Measurements from ENCODE around the gene SMIM20.
"Not testable (repeated sequence)": the region's sequence is repeated elsewhere in the genome, so short reads cannot be mapped to it uniquely, and the experiment has no call there.

Gene SMIM20

DNA sequence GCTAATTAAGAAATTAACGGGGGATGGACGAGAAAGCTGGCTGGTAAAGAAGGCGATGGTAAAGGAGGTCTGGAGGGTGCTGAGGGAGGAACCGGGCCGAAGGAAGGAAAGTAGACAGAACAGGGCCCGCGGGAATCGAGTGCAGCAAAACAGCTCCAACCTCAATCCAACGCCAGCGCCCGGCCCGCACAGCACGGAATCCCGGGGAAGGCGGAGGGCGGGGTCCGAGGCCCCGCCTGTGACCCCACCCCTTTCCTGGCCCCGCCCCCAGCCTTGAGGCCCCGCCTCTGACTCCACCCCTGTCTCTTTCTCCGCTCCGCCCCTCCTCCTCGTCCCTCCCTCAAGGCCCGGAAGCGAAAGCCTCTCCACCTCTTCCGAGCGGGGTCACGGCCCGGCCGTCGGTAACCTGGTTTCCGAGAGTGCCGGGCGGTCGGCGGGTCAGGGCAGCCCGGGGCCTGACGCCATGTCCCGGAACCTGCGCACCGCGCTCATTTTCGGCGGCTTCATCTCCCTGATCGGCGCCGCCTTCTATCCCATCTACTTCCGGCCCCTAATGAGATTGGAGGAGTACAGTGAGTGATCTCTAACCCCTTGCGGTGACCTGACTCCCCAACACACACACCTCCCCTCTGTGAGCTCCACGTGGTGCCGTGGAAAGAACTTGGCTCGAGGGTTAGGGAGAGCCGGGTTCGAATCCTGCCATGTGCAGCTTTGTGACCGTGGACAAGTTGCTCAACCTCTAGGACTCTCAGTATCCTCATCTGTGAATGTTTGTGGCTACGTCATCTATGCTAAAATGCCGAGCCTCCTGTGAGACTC is at the start of gene SMIM20:
TSS of gene SMIM20 (plus strand) at position 370 of the 819 bp plus-strand sequence. CDS start at position 464, 94 bp downstream.
- H3K27ac ChIP-seq (ENCODE audit: low read depth in 2 of 2, low read length in 2 of 2), result peak within 1 kb of the TSS; percentile 96
- no peaks in the 10 kb centered on the region for H3K27me3 ChIP-seq (ENCODE audit: control insufficient read depth in 2 of 2, insufficient read depth in 2 of 2, low read length in 2 of 2)
- H3K9me3 ChIP-seq (ENCODE audit: control insufficient read depth in 2 of 2, low read length in 2 of 2), result no peaks in the 10 kb centered on the region
- H3K4me3 ChIP-seq (ENCODE audit: low read length in 2 of 2), result peak within 1 kb of the TSS; percentile 94 to 97
- peaks cover 14 to 15% of the 10 kb centered on the region in 2 donors for H3K4me1 ChIP-seq (ENCODE audit: control insufficient read depth in 2 of 2, insufficient read depth in 2 of 2, low read length in 2 of 2)
- H3K9ac ChIP-seq (ENCODE audit: low read depth in 1 of 2, low read length in 2 of 2), result peak within 1 kb of the TSS; percentile 85 to 95
- no peaks in the 10 kb centered on the region for H3K36me3 ChIP-seq (ENCODE audit: control insufficient read depth in 2 of 2, insufficient read depth in 2 of 2, low read length in 2 of 2)

DNA sequence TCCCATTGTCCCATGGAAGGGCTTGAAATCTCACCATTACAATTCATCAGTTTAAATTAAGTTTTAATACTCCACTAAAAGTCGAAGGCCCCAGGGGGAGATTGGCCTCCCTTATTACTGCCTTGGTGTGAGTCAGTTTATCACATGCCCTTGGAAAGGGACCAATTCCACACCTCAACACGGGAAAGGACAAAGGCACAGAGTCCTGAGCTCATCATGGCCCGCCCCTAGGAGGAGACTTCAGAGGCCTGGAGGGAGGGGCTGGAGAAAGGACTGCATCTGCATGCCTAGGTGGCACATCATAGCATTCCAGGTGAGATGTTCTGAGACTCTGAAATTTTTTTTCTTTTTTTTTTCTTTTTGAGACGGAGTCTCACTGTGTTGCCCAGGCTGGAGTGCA is 48.4 kb upstream of the SMIM20 start:
- H3K27ac ChIP-seq (ENCODE audit: low read depth in 2 of 2, low read length in 2 of 2), result peak overlapping the region; percentile 91 to 94
- H3K27me3 ChIP-seq (ENCODE audit: control insufficient read depth in 2 of 2, insufficient read depth in 2 of 2, low read length in 2 of 2), result no peaks in the 10 kb centered on the region
- no peaks in the 10 kb centered on the region for H3K9me3 ChIP-seq (ENCODE audit: control insufficient read depth in 2 of 2, low read length in 2 of 2)
- no peaks in the 10 kb centered on the region for H3K36me3 ChIP-seq (ENCODE audit: control insufficient read depth in 2 of 2, insufficient read depth in 2 of 2, low read length in 2 of 2)
- peaks cover 17 to 28% of the 10 kb centered on the region in 2 donors for H3K4me1 ChIP-seq (ENCODE audit: control insufficient read depth in 2 of 2, insufficient read depth in 2 of 2, low read length in 2 of 2)
- H3K4me3 ChIP-seq (ENCODE audit: low read length in 2 of 2), result no peak overlapping the region
- H3K9ac ChIP-seq (ENCODE audit: low read depth in 1 of 2, low read length in 2 of 2), result peak overlapping the region in 1 of 2 donors; percentile 14

DNA sequence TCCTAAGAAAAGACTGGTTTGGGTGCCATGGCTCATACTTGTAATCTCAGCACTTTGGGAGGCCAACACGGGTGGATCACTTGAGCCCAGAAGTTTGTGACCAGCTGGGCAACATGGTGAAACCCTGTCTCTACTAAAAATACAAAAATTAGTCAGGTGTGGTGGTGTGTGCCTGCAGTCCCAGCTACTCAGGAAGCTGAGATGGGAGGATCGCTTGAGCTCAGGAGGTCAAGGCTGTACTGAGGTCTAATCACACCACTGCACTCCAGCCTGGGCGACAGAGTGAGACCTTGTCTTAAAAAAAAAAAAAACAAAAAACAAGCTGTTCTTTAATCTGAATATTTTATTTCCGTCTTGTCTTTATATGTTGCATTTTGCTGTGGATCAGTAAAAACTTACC is 47.6 kb upstream of the SMIM20 start:
- H3K4me3 ChIP-seq (ENCODE audit: low read length in 2 of 2); H3K36me3 ChIP-seq (ENCODE audit: control insufficient read depth in 2 of 2, insufficient read depth in 2 of 2, low read length in 2 of 2); H3K9ac ChIP-seq (ENCODE audit: low read depth in 1 of 2, low read length in 2 of 2); H3K27ac ChIP-seq (ENCODE audit: low read depth in 2 of 2, low read length in 2 of 2); H3K27me3 ChIP-seq (ENCODE audit: control insufficient read depth in 2 of 2, insufficient read depth in 2 of 2, low read length in 2 of 2); H3K9me3 ChIP-seq (ENCODE audit: control insufficient read depth in 2 of 2, low read length in 2 of 2): not testable (repeated sequence)
- H3K4me1 ChIP-seq (ENCODE audit: control insufficient read depth in 2 of 2, insufficient read depth in 2 of 2, low read length in 2 of 2), result peaks cover 13 to 21% of the 10 kb centered on the region in 2 donors

DNA sequence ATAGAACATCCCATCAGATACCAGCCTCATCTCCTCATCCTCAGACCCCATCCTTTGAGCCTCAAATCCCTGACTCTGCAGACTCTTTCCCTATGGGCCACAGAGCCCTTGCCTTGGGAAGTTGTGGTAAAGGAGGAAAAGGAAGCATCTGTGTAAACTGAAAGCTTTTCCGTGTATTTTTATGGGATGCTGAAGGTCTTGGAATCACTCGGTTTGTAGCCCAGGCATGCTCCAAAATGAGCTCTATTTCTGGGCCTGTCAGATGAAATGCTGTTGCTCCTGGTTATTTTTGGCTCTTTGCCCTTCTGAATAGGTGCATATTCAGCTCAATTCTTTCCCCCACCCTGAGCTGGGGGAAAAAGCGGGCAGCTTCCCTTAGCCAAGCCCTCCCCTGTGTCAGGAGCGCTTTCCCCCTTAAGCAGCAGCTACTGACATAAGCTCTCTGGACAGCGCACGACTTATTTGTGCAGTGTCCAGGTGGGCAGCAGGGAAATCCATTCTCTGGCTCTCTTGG is 46.2 kb upstream of the SMIM20 start:
- no peaks in the 10 kb centered on the region for H3K27me3 ChIP-seq (ENCODE audit: control insufficient read depth in 2 of 2, insufficient read depth in 2 of 2, low read length in 2 of 2)
- no peak overlapping the region for H3K4me3 ChIP-seq (ENCODE audit: low read length in 2 of 2)
- no peaks in the 10 kb centered on the region for H3K36me3 ChIP-seq (ENCODE audit: control insufficient read depth in 2 of 2, insufficient read depth in 2 of 2, low read length in 2 of 2)
- H3K9ac ChIP-seq (ENCODE audit: low read depth in 1 of 2, low read length in 2 of 2), result no peak overlapping the region
- no peaks in the 10 kb centered on the region for H3K9me3 ChIP-seq (ENCODE audit: control insufficient read depth in 2 of 2, low read length in 2 of 2)
- H3K27ac ChIP-seq (ENCODE audit: low read depth in 2 of 2, low read length in 2 of 2), result no peak overlapping the region
- H3K4me1 ChIP-seq (ENCODE audit: control insufficient read depth in 2 of 2, insufficient read depth in 2 of 2, low read length in 2 of 2), result peaks cover 13 to 20% of the 10 kb centered on the region in 2 donors

DNA sequence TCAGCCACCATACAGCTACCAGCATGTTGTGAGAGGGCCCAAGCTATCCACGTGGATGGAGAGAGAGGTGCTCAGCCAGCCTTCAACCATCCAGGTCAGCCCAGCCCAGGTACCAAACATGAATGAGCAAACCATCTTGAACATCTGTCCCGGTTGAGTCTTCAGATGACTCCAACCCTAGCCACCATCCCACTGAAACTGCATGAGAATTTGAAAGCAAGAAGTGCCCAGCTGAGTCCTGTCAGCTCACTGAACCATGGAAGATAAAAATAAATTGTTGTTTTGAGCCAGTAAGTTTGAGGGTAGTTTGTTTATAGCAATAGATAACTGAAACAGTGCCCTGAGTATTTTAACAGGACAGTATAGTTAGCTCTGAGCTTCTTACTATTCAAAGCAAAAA is 43.9 kb upstream of the SMIM20 start:
- H3K9ac ChIP-seq (ENCODE audit: low read depth in 1 of 2, low read length in 2 of 2), result no peak overlapping the region
- no peaks in the 10 kb centered on the region for H3K36me3 ChIP-seq (ENCODE audit: control insufficient read depth in 2 of 2, insufficient read depth in 2 of 2, low read length in 2 of 2)
- no peak overlapping the region for H3K4me3 ChIP-seq (ENCODE audit: low read length in 2 of 2)
- H3K9me3 ChIP-seq (ENCODE audit: control insufficient read depth in 2 of 2, low read length in 2 of 2), result no peaks in the 10 kb centered on the region
- H3K27me3 ChIP-seq (ENCODE audit: control insufficient read depth in 2 of 2, insufficient read depth in 2 of 2, low read length in 2 of 2), result no peaks in the 10 kb centered on the region
- no peak overlapping the region for H3K27ac ChIP-seq (ENCODE audit: low read depth in 2 of 2, low read length in 2 of 2)
- H3K4me1 ChIP-seq (ENCODE audit: control insufficient read depth in 2 of 2, insufficient read depth in 2 of 2, low read length in 2 of 2), result peaks cover 2 to 4% of the 10 kb centered on the region in 2 donors

DNA sequence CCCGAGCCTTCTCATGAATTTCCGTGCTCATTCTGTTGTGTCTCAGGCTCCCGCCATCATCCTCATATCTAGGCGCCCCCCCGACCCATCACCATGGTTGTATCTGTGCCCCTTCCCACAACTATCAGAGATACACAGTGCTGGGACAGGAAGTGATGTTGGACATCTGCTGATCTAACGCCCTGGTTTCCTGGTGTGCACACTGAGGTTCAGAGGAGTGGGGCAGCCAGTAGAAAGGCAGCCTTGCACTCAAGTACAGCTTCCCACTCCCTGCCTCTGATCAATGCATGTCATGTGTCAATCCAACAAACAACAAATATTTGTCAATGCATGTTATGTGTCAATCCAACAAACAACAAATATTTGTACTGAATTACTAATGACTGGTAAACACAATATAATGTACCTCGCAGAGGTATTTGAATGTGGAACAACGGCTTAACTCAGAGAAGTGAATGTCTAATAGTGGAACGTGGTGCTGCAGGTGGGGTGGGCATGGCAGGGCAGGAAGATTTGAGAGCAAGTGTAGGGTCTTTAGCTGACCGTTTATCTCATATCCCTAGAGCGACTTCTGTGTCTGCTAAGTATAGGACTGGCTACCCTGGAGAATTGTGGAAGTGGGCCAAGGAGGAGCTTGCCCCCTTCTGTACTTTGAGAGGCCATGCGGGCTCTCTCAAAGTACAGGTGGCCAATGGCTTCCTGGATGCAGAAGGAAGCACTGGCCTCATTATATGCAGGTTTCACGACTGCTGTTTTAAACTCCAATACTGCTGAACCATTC is 41.0 kb upstream of the SMIM20 start:
- Histone ChIP-seq H3K4me1 (ENCODE audit: control insufficient read depth in 2 of 2, insufficient read depth in 2 of 2, low read length in 2 of 2) (no peaks in the 10 kb centered on the region), H3K4me3 (ENCODE audit: low read length in 2 of 2) (no peak overlapping the region), H3K9me3 (ENCODE audit: control insufficient read depth in 2 of 2, low read length in 2 of 2) (no peaks in the 10 kb centered on the region), H3K27ac (ENCODE audit: low read depth in 2 of 2, low read length in 2 of 2) (peak overlapping the region in 1 of 2 donors; percentile 41), H3K36me3 (ENCODE audit: control insufficient read depth in 2 of 2, insufficient read depth in 2 of 2, low read length in 2 of 2) (no peaks in the 10 kb centered on the region), H3K27me3 (ENCODE audit: control insufficient read depth in 2 of 2, insufficient read depth in 2 of 2, low read length in 2 of 2) (no peaks in the 10 kb centered on the region), H3K9ac (ENCODE audit: low read depth in 1 of 2, low read length in 2 of 2) (no peak overlapping the region)

DNA sequence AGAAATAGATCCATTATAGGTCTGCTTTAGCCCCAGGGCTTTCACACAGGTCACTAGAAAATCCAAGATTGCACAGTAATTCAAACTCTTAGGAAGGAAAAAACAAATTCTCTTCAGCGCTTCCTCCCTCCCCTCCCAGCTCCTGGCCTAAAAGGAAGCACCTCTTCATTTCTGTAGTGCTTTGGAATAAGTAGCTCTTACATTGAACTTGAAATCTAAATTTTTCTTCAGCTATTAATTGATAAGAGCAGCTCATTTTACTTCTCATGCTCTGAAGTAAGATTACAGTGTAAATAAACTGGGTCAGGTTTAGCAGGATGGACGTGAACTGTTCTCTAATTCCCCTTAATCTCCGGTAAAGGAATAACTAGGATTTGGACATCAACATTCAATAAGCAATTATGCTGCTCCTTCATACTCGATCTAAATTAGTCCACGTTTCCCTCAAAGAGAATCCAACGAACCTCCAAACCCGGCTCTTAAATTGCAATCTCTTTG is 40.3 kb upstream of the SMIM20 start:
- Histone ChIP-seq H3K9me3 (ENCODE audit: control insufficient read depth in 2 of 2, low read length in 2 of 2) (no peaks in the 10 kb centered on the region), H3K27ac (ENCODE audit: low read depth in 2 of 2, low read length in 2 of 2) (peak overlapping the region in 1 of 2 donors; percentile 41), H3K4me1 (ENCODE audit: control insufficient read depth in 2 of 2, insufficient read depth in 2 of 2, low read length in 2 of 2) (no peaks in the 10 kb centered on the region), H3K27me3 (ENCODE audit: control insufficient read depth in 2 of 2, insufficient read depth in 2 of 2, low read length in 2 of 2) (no peaks in the 10 kb centered on the region), H3K4me3 (ENCODE audit: low read length in 2 of 2) (no peak overlapping the region), H3K36me3 (ENCODE audit: control insufficient read depth in 2 of 2, insufficient read depth in 2 of 2, low read length in 2 of 2) (no peaks in the 10 kb centered on the region), H3K9ac (ENCODE audit: low read depth in 1 of 2, low read length in 2 of 2) (no peak overlapping the region)

DNA sequence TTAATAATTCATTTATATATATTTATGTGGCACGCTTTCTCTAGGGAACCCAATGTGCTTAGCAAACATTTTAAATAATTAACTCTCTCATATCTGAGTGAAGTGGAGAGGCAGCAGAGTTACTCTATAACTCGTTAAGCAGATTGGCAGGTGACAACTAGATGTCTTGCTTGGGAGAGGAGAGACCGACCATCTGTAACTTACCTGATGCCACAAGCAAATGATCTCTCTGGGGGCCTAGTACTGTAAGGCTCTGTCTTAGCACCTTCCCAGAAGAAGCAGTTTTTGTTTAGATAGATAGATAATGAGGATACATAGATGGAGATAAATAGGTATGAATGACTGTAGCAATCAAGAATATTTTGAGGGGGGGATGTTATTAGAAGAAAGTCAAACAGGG is 39.4 kb upstream of the SMIM20 start:
- H3K27ac ChIP-seq (ENCODE audit: low read depth in 2 of 2, low read length in 2 of 2), result peak overlapping the region; percentile 18 to 50
- H3K4me1 ChIP-seq (ENCODE audit: control insufficient read depth in 2 of 2, insufficient read depth in 2 of 2, low read length in 2 of 2), result no peaks in the 10 kb centered on the region
- H3K9ac ChIP-seq (ENCODE audit: low read depth in 1 of 2, low read length in 2 of 2), result no peak overlapping the region
- H3K9me3 ChIP-seq (ENCODE audit: control insufficient read depth in 2 of 2, low read length in 2 of 2), result no peaks in the 10 kb centered on the region
- no peaks in the 10 kb centered on the region for H3K27me3 ChIP-seq (ENCODE audit: control insufficient read depth in 2 of 2, insufficient read depth in 2 of 2, low read length in 2 of 2)
- no peak overlapping the region for H3K4me3 ChIP-seq (ENCODE audit: low read length in 2 of 2)
- no peaks in the 10 kb centered on the region for H3K36me3 ChIP-seq (ENCODE audit: control insufficient read depth in 2 of 2, insufficient read depth in 2 of 2, low read length in 2 of 2)

DNA sequence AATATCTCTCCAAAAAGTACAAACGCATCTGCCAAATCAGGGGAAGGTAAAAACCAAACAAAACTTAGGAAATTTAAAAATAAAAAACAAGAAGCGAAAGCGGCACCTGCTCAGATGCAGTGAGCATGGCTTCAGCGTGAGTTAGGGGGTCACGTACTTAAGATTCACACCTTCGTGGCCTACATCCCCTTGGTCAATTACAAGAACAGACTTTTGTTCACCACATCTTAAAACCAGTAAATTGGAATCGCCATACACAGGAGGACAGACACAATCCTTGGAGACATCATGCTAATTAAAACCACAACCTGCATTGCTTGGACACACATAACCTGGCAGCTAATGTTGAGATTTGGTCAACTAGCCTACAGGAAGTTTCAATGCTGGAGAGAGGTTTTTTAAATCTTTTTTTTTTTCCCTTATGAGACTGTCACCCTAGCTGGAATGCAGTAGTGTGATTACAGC is 38.7 kb upstream of the SMIM20 start:
- Histone ChIP-seq H3K27ac (ENCODE audit: low read depth in 2 of 2, low read length in 2 of 2) (peak overlapping the region; percentile 34 to 56), H3K27me3 (ENCODE audit: control insufficient read depth in 2 of 2, insufficient read depth in 2 of 2, low read length in 2 of 2) (no peaks in the 10 kb centered on the region)

DNA sequence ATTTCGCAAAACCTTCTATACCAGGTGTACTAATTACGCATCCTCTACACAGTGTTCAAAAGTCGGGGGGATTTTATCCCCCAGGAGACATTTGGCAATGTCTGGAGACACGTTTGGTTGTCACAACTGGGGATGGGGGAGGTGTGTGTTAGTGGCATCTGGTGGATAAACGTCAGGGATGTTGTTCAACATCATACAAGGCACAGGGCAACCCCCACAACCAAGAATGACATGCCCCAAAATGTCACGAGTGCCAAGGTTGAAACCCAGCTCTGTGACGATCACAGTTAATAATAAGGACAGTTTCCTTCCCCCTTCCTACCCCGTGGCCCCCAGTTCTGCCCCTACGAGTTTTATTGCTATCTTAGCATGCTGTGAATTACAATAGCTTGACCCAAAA is 35.3 kb upstream of the SMIM20 start:
- H3K9me3 ChIP-seq (ENCODE audit: control insufficient read depth in 2 of 2, low read length in 2 of 2), result no peaks in the 10 kb centered on the region
- H3K27me3 ChIP-seq (ENCODE audit: control insufficient read depth in 2 of 2, insufficient read depth in 2 of 2, low read length in 2 of 2), result no peaks in the 10 kb centered on the region

More for the DNA sequence above, 38.7 kb upstream of the SMIM20 start:
- no peak overlapping the region for H3K9ac ChIP-seq (ENCODE audit: low read depth in 1 of 2, low read length in 2 of 2)
- no peaks in the 10 kb centered on the region for H3K36me3 ChIP-seq (ENCODE audit: control insufficient read depth in 2 of 2, insufficient read depth in 2 of 2, low read length in 2 of 2)
- no peaks in the 10 kb centered on the region for H3K4me1 ChIP-seq (ENCODE audit: control insufficient read depth in 2 of 2, insufficient read depth in 2 of 2, low read length in 2 of 2)
- no peak overlapping the region for H3K4me3 ChIP-seq (ENCODE audit: low read length in 2 of 2)
- no peaks in the 10 kb centered on the region for H3K9me3 ChIP-seq (ENCODE audit: control insufficient read depth in 2 of 2, low read length in 2 of 2)

More for the DNA sequence above, 35.3 kb upstream of the SMIM20 start:
- Histone ChIP-seq H3K4me1 (ENCODE audit: control insufficient read depth in 2 of 2, insufficient read depth in 2 of 2, low read length in 2 of 2) (no peaks in the 10 kb centered on the region), H3K27ac (ENCODE audit: low read depth in 2 of 2, low read length in 2 of 2) (peak overlapping the region in 1 of 2 donors; percentile 25), H3K9ac (ENCODE audit: low read depth in 1 of 2, low read length in 2 of 2) (no peak overlapping the region), H3K4me3 (ENCODE audit: low read length in 2 of 2) (no peak overlapping the region), H3K36me3 (ENCODE audit: control insufficient read depth in 2 of 2, insufficient read depth in 2 of 2, low read length in 2 of 2) (no peaks in the 10 kb centered on the region)

All from mucosa of rectum (tissue), 2 donors.